K562 (cell line): Measurements from ENCODE around the gene TMEM101. TPM values are rescaled to one million over a fixed set of nuclear protein-coding genes. Genes with fewer than 3 reads are reported as not detected.

Experiments used
- ATAC-seq: fragments of 200-7000 bp; cut with Tn5 transposase; 3 replicates; pipeline ENCODE4 v1.9.1; 2020; ENCODE audit warnings: moderate library complexity
- BruUV-seq: library from RNA; stranded (reverse); fragments of 400-500 nt; replicated peaks from 2 replicates; lab custom pipeline; 2021; lab: Mats Ljungman, UMichigan
- CTCF ChIA-PET: fragments of 300-600 bp; formaldehyde crosslinking; extraction: SDS; loops from one replicate; lab custom pipeline; 2021; ENCODE audit warnings: low intra/inter-chr PET ratio; lab: Yijun Ruan, JAX
- POLR2A ChIA-PET: fragments of 300-600, 350-650 bp; sonication (Branson Sonifier 250); formaldehyde crosslinking; extraction: SDS; loops from one replicate; lab custom pipeline; 2021; ENCODE audit warnings: antibody characterized with exemption, inconsistent platforms; lab: Yijun Ruan, JAX
- DNase-seq, 4 experiments: peaks; one replicate each; pipeline versions ENCODE4 v3.0.0 to v3.0.0-alpha.2; 2011 to 2018; ENCODE audit warnings: low spot score in 3 of 4, mixed read lengths in 3 of 4; ENCODE audit errors: extremely low read depth in 1 of 4
- FAIRE-seq: peaks from 2 replicates; lab custom pipeline; 2011; peaks lifted over from hg19 to GRCh38; lab: Jason Lieb, UNC
- H2AFZ ChIP-seq: 2 replicates; pipeline ENCODE4 v1.6.0; 2011; ENCODE audit warnings: low read depth, low read length, control low read depth, inconsistent platforms
- H3K27ac ChIP-seq: fragments of 200-600 bp; 3 replicates; pipeline ENCODE4 v1.8.0; 2011; ENCODE audit warnings: low read depth, mild to moderate bottlenecking, control low read depth, inconsistent platforms, low read length, moderate library complexity, mixed read lengths; ENCODE audit errors: extremely low read depth
- H3K27me3 ChIP-seq, 2 experiments: fragments of 300-600 bp in 1 of 2; 2 replicates in 1 of 2; 3 replicates in 1 of 2; pipeline versions ENCODE4 v1.6.0 to v1.8.0; 2011; ENCODE audit warnings: inconsistent platforms in 2 of 2, low read length in 2 of 2, mild to moderate bottlenecking in 1 of 2, mixed read lengths in 1 of 2, moderate library complexity in 1 of 2; ENCODE audit not compliant: control insufficient read depth in 2 of 2, insufficient read depth in 2 of 2
- H3K36me3 ChIP-seq: fragments of 300-600 bp; 3 replicates; pipeline ENCODE4 v1.8.0; 2011; ENCODE audit warnings: mild to moderate bottlenecking, low read length, inconsistent platforms; ENCODE audit not compliant: control insufficient read depth, insufficient read depth
- H3K4me1 ChIP-seq, 2 experiments: fragments of 200-600 bp in 1 of 2; replicated peaks in 1 of 2; 2 replicates in 1 of 2; 3 replicates in 1 of 2; pipeline versions ENCODE4 v1.5.1 to v1.8.0; 2011; ENCODE audit warnings: inconsistent platforms in 2 of 2, low read length in 2 of 2, mild to moderate bottlenecking in 1 of 2, mixed read lengths in 1 of 2, moderate library complexity in 1 of 2; ENCODE audit not compliant: control insufficient read depth in 2 of 2, insufficient read depth in 2 of 2
- H3K4me2 ChIP-seq: 2 replicates; pipeline ENCODE4 v1.6.1; 2011; ENCODE audit warnings: low read length, control low read depth, inconsistent platforms, mixed read lengths; ENCODE audit not compliant: insufficient read depth
- H3K4me3 ChIP-seq: fragments of 200-600 bp; sonication (generic), shearing (Covaris generic); 2 replicates; pipeline ENCODE4 v1.5.1; 2016; ENCODE audit warnings: control low read depth, inconsistent platforms
- H3K79me2 ChIP-seq: fragments of 200-600 bp; 3 replicates; pipeline ENCODE4 v1.8.0; 2011; ENCODE audit warnings: low read length, inconsistent platforms; ENCODE audit not compliant: control insufficient read depth, insufficient read depth
- H3K9ac ChIP-seq, 2 experiments: 2 replicates each; pipeline versions ENCODE4 v1.6.0 to v1.6.1; 2011; ENCODE audit warnings: low read depth in 2 of 2, low read length in 2 of 2, control low read depth in 1 of 2, inconsistent platforms in 1 of 2, mild to moderate bottlenecking in 1 of 2, mixed read lengths in 1 of 2; ENCODE audit not compliant: insufficient read depth in 1 of 2
- H3K9me1 ChIP-seq: one replicate; pipeline ENCODE4 v1.6.0; 2011; ENCODE audit warnings: inconsistent platforms, mild to moderate bottlenecking, low read length, moderate library complexity; ENCODE audit not compliant: control insufficient read depth, insufficient read depth
- H3K9me3 ChIP-seq: replicated peaks from 2 replicates; pipeline ENCODE4 v1.5.1; 2011; ENCODE audit warnings: low read depth, low read length, inconsistent platforms; ENCODE audit not compliant: control insufficient read depth, insufficient read depth
- H4K20me1 ChIP-seq: replicated peaks from 2 replicates; pipeline ENCODE4 v1.6.1; 2011; ENCODE audit warnings: low read length, inconsistent platforms, mixed read lengths; ENCODE audit not compliant: control insufficient read depth, insufficient read depth
- CHCHD3 ChIP-seq: fragments of 250-450 bp; sonication (Bioruptor Pico); IDR thresholded peaks from 2 replicates; pipeline ENCODE4 v2.1.2; 2022; ENCODE audit warnings: mild to moderate bottlenecking
- NCOA1 ChIP-seq: fragments of 450-650 bp; IDR thresholded peaks from 2 replicates; pipeline ENCODE4 v1.6.1; 2016; ENCODE audit warnings: low read depth
- PREB ChIP-seq: sonication (generic); formaldehyde crosslinking; IDR thresholded peaks from 2 replicates; pipeline ENCODE4 v1.8.1; 2023; ENCODE audit warnings: mild to moderate bottlenecking, missing genetic modification reagents
- PYGO2 ChIP-seq: fragments of 450-650 bp; IDR thresholded peaks from 2 replicates; pipeline ENCODE4 v1.6.1; 2016; ENCODE audit warnings: mild to moderate bottlenecking, missing genetic modification characterization, moderate library complexity, missing compliant biosample characterization
- SIN3A ChIP-seq, 2 experiments: fragments of 150-350 bp in 1 of 2; IDR thresholded peaks; 2 replicates each; pipeline ENCODE4 v1.6.1; 2011 to 2016; ENCODE audit warnings: borderline replicate concordance in 2 of 2, low read depth in 2 of 2, low read length in 2 of 2, mild to moderate bottlenecking in 2 of 2, moderate library complexity in 2 of 2; ENCODE audit not compliant: control insufficient read depth in 1 of 2
- SMARCC2 ChIP-seq: fragments of 450-650 bp; IDR thresholded peaks from 2 replicates; pipeline ENCODE4 v1.6.1; 2017; ENCODE audit warnings: antibody characterized with exemption, moderate library complexity, mild to moderate bottlenecking, low read depth
- ZBTB34 ChIP-seq: fragments of 250-450 bp; sonication (Bioruptor Pico); IDR thresholded peaks from 2 replicates; pipeline ENCODE4 v1.8.0; 2021; ENCODE audit warnings: mild to moderate bottlenecking, moderate library complexity
- ZNF316 ChIP-seq: fragments of 450-650 bp; IDR thresholded peaks from 2 replicates; pipeline ENCODE4 v1.6.1; 2016
- ZNF347 ChIP-seq: fragments of 450-650 bp; formaldehyde crosslinking; IDR thresholded peaks from 2 replicates; pipeline ENCODE4 v1.4.0; 2020; ENCODE audit warnings: low read depth, mild to moderate bottlenecking, moderate library complexity
- ZNF79 ChIP-seq: fragments of 250-450 bp; sonication (Bioruptor Pico); IDR thresholded peaks from 2 replicates; pipeline ENCODE4 v1.4.0; 2020; ENCODE audit warnings: low read depth, mild to moderate bottlenecking, moderate library complexity
- WGBS: fragments of 100-300 bp; shearing (Covaris generic); methylation state at CpG from one replicate; pipeline ENCODE4 v1.1.6; 2016; ENCODE audit warnings: low coverage, mixed read lengths; ENCODE audit not compliant: insufficient coverage; ENCODE audit errors: missing lambda C conversion rate; 5-methylcytosine and 5-hydroxymethylcytosine counted together
- in situ Hi-C: fragments of 300-500 bp; cut with MboI; formaldehyde crosslinking; loops from 4 replicates; pipeline ENCODE4 v1.15.0; 2018; ENCODE audit warnings: inconsistent platforms, mixed read lengths
- intact Hi-C: fragments of 100-400 bp; cut with micrococcal nuclease; formaldehyde crosslinking; loops from 2 replicates; pipeline ENCODE4 v1.14.2; 2022
- polyA plus RNA-seq, 8 experiments: library from polyadenylated mRNA; depleted of rRNA in 4 of 8; stranded (reverse) in 5 of 8; unstranded in 3 of 8; fragments of >200 nt; fragmentation: Nextera tagmentation in 2 of 8; fragmentation: Illumina TruSeq in 1 of 8; extraction: Ambion mirVana in 2 of 8; extraction: Trizol in 1 of 8; gene quantifications; 2 replicates each; pipeline versions ENCODE4 v1.2.1 to v1.2.3, GENCODE V29; 2011 to 2014; ENCODE audit warnings: inconsistent platforms in 1 of 8, missing spikeins in 1 of 8
- total RNA-seq, 7 experiments: library from RNA; depleted of rRNA in 6 of 7; stranded (reverse); fragments of >200 nt in 6 of 7; fragmentation: Illumina TruSeq in 2 of 7; extraction: Trizol in 2 of 7; gene quantifications; 2 replicates each; pipeline versions ENCODE4 v1.2.1 to v1.2.3, GENCODE V29; 2011 to 2021; ENCODE audit warnings: low replicate concordance in 1 of 7

TMEM101 gene
- total and polyA plus RNA-seq, 9 of the 15 experiments (the other 6 are each of a cell fraction or from before 2014, with no cell fraction given): 21.2 to 110 (median 37.8) TPM

GRCh38 chr17:43982171-43982570 lies 32.6 kb downstream of the TMEM101 start:
- no TSS peak for BruUV-seq
- WGBS: 32% methylated on average over 2 of the region's 2 CpGs
- POLR2A ChIA-PET: interaction anchor here (0.5 to 1.8 kb wide), 3 partner anchors 12 to 51 kb away, joined by 3 to 7 read pairs (median 6); no protein-coding TSS in a partner anchor

More at GRCh38 chr17:43982171-43982570, 32.6 kb downstream of the TMEM101 start:
- Histone ChIP-seq H3K4me3 (no peak overlapping the region), H4K20me1 (0 out of 2 replicates have a peak, but pooled peaks cover 4% of the 10 kb centered on the region), H3K4me2 (no peak overlapping the region), H3K9me3 (no peaks in the 10 kb centered on the region), H3K79me2 (no peaks in the 10 kb centered on the region), H3K27me3 (peaks cover 17 to 35% of the 10 kb centered on the region in 2 experiments), H3K9me1 (no peaks in the 10 kb centered on the region), H3K36me3 (no peaks in the 10 kb centered on the region), H3K4me1 (peaks cover 5 to 12% of the 10 kb centered on the region in 2 experiments), H3K27ac (no peak overlapping the region), H2AFZ (no peak overlapping the region), H3K9ac (no peak overlapping the region)
- in situ Hi-C loops (no loop called here), intact Hi-C loops (no loop called here)
- FAIRE-seq (no peak), DNase-seq (no peak), ATAC-seq (no peak)
- CTCF ChIA-PET: no interaction called here
- TF ChIP-seq ZNF347: no peak
- TF ChIP-seq SMARCC2: no peak
- TF ChIP-seq NCOA1: no peak
- no peak for TF ChIP-seq SIN3A (IDR thresholded peaks at IDR 0.05; ENCODE audit: borderline replicate concordance in 2 of 2, control insufficient read depth in 1 of 2, low read depth in 2 of 2, low read length in 2 of 2)
- no peak for TF ChIP-seq PYGO2 (tag)
- TF ChIP-seq PREB (CRISPR knock-in tag): no peak
- no peak for TF ChIP-seq CHCHD3 (CRISPR knock-in tag)
- no peak for TF ChIP-seq ZBTB34 (CRISPR knock-in tag)
- TF ChIP-seq ZNF316: no peak
- no peak for TF ChIP-seq ZNF79 (CRISPR knock-in tag)
